ENCODE measurements around the gene RASA3.

The RASA3 gene

DNA sequence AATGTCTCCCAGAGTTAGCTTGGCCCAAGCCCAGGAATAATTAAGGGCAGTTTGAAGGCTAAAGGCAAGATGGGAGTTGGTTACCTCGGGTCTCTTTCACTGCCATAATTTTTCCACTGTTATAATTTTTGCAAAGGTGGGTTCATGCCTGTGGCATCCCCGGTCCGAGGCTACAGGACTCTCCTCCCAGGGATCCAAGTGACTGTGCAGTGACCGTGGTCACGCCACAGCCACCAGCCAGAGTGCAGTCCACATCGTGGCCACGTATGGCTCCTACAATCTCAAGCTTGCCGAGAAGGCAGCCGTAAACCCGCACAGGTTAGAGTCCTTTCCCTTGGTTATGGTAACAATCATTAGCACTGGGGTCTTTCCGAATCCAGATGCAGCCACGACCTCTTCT is 195.3 kb downstream of the RASA3 start:
- no peak for DNase-seq (ENCODE audit: low read depth in 2 of 2)

- DNase-seq (ENCODE audit: low read depth in 2 of 2) = no peak
These were observed 196.1 kb downstream of the RASA3 start for GRCh38 chr13:113936166-113936965.

- no peak for DNase-seq (ENCODE audit: low read depth in 2 of 2)
These were observed 197.2 kb downstream of the RASA3 start for GRCh38 chr13:113935001-113935844.

DNA sequence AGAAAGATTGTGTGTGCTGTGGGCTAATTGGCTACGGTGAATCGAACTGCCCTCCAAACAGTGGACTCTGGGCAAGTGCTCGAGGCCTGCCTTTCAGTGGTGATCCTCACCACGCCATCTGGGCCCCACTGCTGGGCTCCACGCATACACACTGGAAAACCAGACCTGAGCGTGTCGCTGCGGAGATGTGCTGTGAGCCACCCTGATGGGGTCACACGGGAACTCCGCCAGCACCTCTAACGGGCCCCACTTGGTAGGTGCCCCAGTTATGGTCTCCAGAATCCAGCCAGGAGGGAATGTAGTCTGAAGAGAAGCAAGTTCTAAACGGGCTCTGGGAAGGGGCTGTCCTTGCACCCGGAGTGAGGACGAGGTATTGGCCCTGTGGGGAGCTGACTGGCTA is 197.8 kb downstream of the RASA3 start:
- no peak for DNase-seq (ENCODE audit: low read depth in 2 of 2)

- DNase-seq (ENCODE audit: low read depth in 2 of 2) = no peak
These were observed 198.5 kb downstream of the RASA3 start for GRCh38 chr13:113933901-113934300.

DNA sequence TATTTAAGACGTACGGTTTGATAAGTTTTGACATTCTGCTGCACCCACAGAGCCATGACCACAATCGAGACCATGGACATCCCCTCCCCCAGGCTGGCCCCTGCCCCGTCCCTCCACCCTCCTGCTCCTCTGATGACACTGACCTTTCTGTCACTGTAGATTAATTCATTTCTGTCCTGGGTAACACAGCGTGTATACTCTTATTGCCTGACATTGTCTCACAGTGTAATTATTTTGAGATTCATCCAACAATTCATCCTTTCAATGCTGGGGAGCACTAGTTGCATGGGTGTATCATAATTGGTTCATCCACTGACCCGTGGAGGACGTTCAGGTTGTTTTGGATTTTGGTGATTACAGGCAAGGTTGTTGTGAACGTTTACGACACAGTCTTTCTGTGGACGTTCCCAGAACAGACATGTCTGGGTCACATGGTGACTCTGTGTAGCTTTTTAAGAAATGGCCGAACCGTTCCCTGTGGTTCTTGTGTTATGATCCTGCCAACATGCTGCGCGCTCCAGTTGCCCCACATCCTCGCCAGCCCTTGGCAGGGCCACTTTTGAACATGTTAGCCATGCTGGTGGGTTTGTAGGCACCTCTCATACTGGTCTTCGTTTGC is 200.5 kb downstream of the RASA3 start:
- DNase-seq (ENCODE audit: low read depth in 2 of 2) = no peak

DNA sequence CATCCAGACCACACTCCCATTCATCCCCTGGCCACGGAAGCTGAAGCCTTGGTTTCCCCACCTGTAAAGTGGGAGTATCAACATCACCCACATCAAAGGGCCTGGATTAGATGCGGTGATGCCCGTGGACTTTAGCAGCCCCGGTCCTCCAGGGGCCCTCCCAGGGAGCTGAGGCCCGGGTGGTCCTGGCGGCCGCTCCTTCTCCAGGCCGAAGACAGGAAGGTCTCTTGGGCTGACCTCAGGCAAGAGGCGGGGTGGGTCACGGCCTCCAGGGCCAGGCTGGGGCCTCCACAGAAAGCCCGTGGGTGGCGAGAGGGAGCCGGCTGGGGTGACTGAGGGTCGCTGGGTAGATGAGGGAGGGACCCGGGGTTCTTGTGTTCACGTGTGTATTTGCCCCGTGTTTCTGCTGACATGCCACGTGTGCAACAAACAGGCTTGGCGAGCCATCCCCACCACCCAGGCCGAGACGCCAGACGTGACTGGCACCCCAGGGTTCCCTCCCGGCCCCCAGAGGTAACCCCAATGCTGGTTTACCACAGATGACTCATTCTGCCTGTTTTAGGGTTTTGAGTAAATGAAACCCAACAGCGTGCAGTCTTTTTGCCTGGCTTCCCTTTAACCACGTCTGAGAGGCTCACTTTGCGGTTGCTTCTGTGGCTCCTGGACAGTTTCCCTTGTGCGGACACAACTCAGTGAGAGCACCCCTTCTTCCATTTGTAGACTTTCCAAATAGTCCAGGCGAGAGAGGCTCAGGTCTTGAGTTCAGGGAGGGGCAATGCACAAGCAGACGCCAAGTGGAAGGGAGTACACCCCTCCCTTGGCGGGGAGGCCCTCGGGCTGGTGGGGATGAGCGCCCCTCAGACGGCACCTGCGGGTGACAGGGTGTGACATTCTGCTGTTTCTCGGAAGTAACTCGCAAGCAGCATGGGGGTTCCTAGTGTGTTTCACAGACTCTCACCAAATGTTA is 201.5 kb downstream of the RASA3 start:
- peak in 1 of 2 donors; percentile 46 for DNase-seq (ENCODE audit: low read depth in 2 of 2)

DNA sequence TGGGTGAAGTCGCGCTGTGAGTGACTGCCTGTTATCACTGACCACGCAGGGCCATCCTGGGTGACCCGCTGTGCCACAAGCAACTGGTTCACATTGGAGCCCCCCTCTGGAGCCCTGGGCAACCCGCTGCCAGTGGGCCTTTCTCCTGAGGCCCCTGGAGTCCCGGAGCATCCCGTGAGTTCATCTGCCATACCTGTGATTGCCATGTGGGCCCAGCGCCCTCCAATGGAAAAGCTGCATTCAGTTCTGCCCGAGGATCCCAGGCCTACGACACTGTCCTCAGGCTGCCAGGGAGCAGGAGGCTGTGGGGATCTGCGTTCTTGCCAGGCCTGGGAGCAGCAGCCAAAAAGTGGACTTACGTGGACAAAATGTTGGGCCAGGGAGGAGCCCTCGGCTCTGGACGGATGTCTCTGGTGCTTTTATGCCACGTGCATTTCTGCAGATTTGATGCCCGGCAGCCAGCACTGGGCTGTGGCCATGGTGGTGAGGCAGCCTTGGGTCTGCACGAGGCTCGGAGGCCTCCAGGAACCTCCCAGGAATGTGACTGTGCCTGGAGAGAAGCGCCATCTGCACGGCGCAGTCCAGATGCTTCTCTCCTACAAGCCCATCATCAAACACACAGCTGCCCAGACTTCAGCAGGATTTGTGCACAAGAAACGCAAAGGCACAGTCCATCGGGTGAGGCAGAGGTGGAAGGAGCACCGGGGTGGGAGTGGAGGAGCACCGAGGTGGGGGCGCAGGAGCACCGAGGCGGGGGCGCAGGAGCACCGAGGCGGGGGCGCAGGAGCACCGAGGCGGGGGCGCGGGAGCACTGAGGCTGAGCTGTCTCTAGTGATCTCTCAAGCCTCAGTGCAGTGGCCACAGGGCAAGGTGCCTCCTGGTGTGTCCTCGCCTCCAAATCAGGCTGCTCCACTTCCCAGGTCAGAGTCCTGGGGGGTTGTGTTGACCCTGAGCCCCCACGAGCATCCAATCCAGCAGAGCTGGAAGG is 202.5 kb downstream of the RASA3 start:
- no peak for DNase-seq (ENCODE audit: low read depth in 2 of 2)

DNA sequence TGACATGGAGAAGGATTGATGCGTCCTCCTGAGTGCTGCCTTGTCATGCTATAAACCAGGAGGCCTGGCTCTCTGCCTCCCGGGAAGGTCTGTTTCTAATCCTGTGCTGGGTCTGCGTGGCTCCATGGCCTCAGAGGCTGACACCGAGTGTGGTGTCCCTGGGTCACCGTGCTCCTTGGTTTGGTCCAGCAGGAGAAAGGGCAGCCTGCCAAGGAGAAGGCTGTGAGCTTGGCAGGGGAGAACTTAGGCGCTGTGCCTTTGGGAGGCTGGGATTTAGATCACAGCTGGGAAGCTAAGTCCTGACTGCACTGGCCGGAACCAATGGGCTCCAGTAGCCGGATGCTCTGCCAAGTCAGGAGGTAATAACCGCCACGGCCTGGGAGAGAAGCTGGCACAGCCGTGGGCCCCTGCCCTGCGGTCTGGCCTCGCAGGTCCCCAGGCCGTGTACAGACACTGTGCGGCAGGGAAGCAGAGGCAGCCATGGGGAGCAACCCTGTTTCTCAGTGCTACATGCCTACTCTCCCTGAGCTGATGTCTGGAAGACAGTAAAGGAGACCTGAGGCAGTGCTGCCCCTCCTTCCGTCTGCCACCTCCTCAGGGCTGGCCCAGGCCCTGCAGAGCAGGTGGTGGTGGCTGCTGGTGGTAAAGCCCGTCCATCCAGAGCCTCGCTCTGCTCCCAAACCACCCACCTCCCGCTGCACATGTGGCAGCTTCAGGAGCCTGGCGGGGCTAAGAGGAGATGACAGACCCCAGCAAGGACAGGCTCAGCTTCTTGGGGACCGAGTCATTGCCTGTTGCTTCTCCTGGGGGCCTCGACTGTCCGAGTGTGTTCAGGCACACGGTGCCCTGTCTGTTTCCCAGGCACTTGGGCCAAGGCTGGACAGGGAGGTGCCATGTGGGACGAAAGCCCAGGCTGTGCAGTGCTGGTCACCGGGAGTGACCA is 203.5 kb downstream of the RASA3 start:
- DNase-seq (ENCODE audit: low read depth in 2 of 2) = no peak

Measured in stimulated activated CD8-positive, alpha-beta memory T cell treated with anti-CD3 and anti-CD28 coated beads, Interleukin-2, amount 100 ng/mL, for 1 hour (primary cell).